ENCODE data around the gene GSTO2. TPM values are rescaled to one million over a fixed set of nuclear protein-coding genes. Genes with fewer than 3 reads are reported as not detected.

Gene GSTO2
- total and polyA plus RNA-seq, 2 of the 13 experiments (the other 11 are each of a cell fraction or from before 2014, with no cell fraction given): 2.1 to 7.9 TPM

- TF ChIP-seq ZNF142 (CRISPR knock-in tag; IDR thresholded peaks at IDR 0.05) (no peak), ZNF747 (CRISPR knock-in tag; IDR thresholded peaks at IDR 0.05; ENCODE audit: borderline replicate concordance) (0 out of 2 replicates have a peak, but pooled peaks have one; percentile 39), HIVEP1 (CRISPR knock-in tag; IDR thresholded peaks at IDR 0.05) (peak; percentile 75; the same call in 1 of the 2 replicates), POGZ (CRISPR knock-in tag; IDR thresholded peaks at IDR 0.05) (peak; percentile 67; the same call in 1 of the 2 replicates), U2AF2 (IDR thresholded peaks at IDR 0.05; ENCODE audit: low read depth, low read length) (no peak), NFIB (CRISPR knock-in tag; IDR thresholded peaks at IDR 0.05; ENCODE audit: borderline replicate concordance) (no peak), DNMT3B (CRISPR knock-in tag; conservative IDR thresholded peaks at IDR 0.05) (no peak), ZNF639 (CRISPR knock-in tag; conservative IDR thresholded peaks at IDR 0.05) (no peak), CHCHD3 (CRISPR knock-in tag; IDR thresholded peaks at IDR 0.05) (no peak), ZNF724P (CRISPR knock-in tag; IDR thresholded peaks at IDR 0.05; ENCODE audit: borderline replicate concordance) (no peak), ZBTB21 (CRISPR knock-in tag; IDR thresholded peaks at IDR 0.05) (no peak), ZMAT3 (CRISPR knock-in tag; conservative IDR thresholded peaks at IDR 0.05) (no peak), ZNF609 (CRISPR knock-in tag; IDR thresholded peaks at IDR 0.05; ENCODE audit: borderline replicate concordance) (peak; percentile 45; the same call in 1 of the 2 replicates), STAT5B (CRISPR knock-in tag; IDR thresholded peaks at IDR 0.05) (no peak), CAMTA2 (CRISPR knock-in tag; IDR thresholded peaks at IDR 0.05; ENCODE audit: borderline replicate concordance) (peak; percentile 71; the same call in 1 of the 2 replicates)
Measured at GRCh38 chr10:104274762-104275721, 6.1 kb downstream of the GSTO2 start (continued).

All from HepG2 (cell line).